Tibial nerve (tissue), 4 donors: Measurements from ENCODE around the gene LSM12. TPM values are rescaled to one million over a fixed set of nuclear protein-coding genes. Genes with fewer than 3 reads are reported as not detected.
A peak's percentile ranks its signal among the peaks of the same experiment; 100 is the strongest.

ENCODE experiments used
- DNase-seq, 2 donors: peaks; one replicate each; pipeline ENCODE4 v3.0.0-alpha.2; 2019; ENCODE audit warnings: low spot score in 2 of 2
- H3K27ac ChIP-seq, 4 donors: fragments of 200-600 bp; sonication (generic) in 3 of 4; one replicate each; pipeline ENCODE4 v1.5.1; 2017 to 2019; ENCODE audit warnings: mild to moderate bottlenecking in 1 of 4
- H3K27me3 ChIP-seq, 2 donors: fragments of 200-600 bp; sonication (generic) in 1 of 2; one replicate each; pipeline versions ENCODE4 v1.5.1 to v1.6.0; 2017 to 2019
- H3K36me3 ChIP-seq, 3 donors: fragments of 200-600 bp; sonication (generic); one replicate each; pipeline ENCODE4 v1.5.1; 2018 to 2019
- H3K4me1 ChIP-seq, 4 donors: fragments of 200-600 bp; sonication (generic) in 3 of 4; one replicate each; pipeline ENCODE4 v1.5.1; 2017 to 2019
- H3K4me3 ChIP-seq, 4 donors: fragments of 200-600 bp; sonication (generic) in 3 of 4; one replicate each; pipeline ENCODE4 v1.5.1; 2017 to 2019; ENCODE audit warnings: mild to moderate bottlenecking in 1 of 4, moderate library complexity in 1 of 4
- H3K9me3 ChIP-seq, 4 donors: fragments of 200-600 bp; sonication (generic) in 3 of 4; one replicate each; pipeline ENCODE4 v1.5.1; 2017 to 2019
- EP300 ChIP-seq, 2 donors: sonication (generic); formaldehyde crosslinking; IDR thresholded peaks; one replicate each; pipeline ENCODE4 v1.6.1; 2017; ENCODE audit warnings: antibody characterized with exemption in 2 of 2, mild to moderate bottlenecking in 1 of 2
- POLR2A ChIP-seq, 2 donors: fragments of 450-650 bp; IDR thresholded peaks; one replicate each; pipeline ENCODE4 v1.6.1; 2017; ENCODE audit warnings: antibody characterized with exemption in 2 of 2, mild to moderate bottlenecking in 2 of 2, moderate library complexity in 2 of 2
- WGBS, 2 donors: methylation state at CpG; one replicate each; pipeline ENCODE4 v1.1.5; 2018; 5-methylcytosine and 5-hydroxymethylcytosine counted together
- total RNA-seq, 4 donors: library from RNA; depleted of rRNA; stranded (reverse); fragments of >200 nt; gene quantifications; one replicate each; pipeline ENCODE4 v1.1.0, GENCODE V29; 2016
- TF ChIP-seq, protein P1 (sequence below), 5 experiments: fragments of 200-600 bp in 3 of 5; fragments of 450-650 bp in 2 of 5; sonication (generic) in 3 of 5; IDR thresholded peaks; one replicate each; pipeline ENCODE4 v1.5.1; 2016 to 2019; ENCODE audit warnings: antibody characterized with exemption in 5 of 5, mild to moderate bottlenecking in 3 of 5, moderate library complexity in 2 of 5

Gene LSM12
- total RNA-seq, 4 donors from 2014 or later, result 18.2 to 37.2 (median 23.9) TPM

- Histone ChIP-seq H3K9me3 (no peaks in the 10 kb centered on the region), H3K27me3 (no peaks in the 10 kb centered on the region), H3K36me3 (peaks cover 0 to 78% (median 10%) of the 10 kb centered on the region in 3 donors), H3K4me1 (peaks cover 0 to 61% (median 10%) of the 10 kb centered on the region in 4 donors), H3K27ac (peak overlapping the region in 1 of 4 donors; percentile 31), H3K4me3 (no peak overlapping the region)
- TF ChIP-seq, protein P1, sequence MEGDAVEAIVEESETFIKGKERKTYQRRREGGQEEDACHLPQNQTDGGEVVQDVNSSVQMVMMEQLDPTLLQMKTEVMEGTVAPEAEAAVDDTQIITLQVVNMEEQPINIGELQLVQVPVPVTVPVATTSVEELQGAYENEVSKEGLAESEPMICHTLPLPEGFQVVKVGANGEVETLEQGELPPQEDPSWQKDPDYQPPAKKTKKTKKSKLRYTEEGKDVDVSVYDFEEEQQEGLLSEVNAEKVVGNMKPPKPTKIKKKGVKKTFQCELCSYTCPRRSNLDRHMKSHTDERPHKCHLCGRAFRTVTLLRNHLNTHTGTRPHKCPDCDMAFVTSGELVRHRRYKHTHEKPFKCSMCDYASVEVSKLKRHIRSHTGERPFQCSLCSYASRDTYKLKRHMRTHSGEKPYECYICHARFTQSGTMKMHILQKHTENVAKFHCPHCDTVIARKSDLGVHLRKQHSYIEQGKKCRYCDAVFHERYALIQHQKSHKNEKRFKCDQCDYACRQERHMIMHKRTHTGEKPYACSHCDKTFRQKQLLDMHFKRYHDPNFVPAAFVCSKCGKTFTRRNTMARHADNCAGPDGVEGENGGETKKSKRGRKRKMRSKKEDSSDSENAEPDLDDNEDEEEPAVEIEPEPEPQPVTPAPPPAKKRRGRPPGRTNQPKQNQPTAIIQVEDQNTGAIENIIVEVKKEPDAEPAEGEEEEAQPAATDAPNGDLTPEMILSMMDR (IDR thresholded peaks at IDR 0.05), result no peak
- TF ChIP-seq EP300 (IDR thresholded peaks at IDR 0.05) (no peak), POLR2A (IDR thresholded peaks at IDR 0.05) (no peak)
- WGBS, 2 donors, result 81 to 83% methylated on average over 10 of the region's 10 CpGs
- DNase-seq, result no peak
Observed at GRCh38 chr17:44075598-44076293, 9.3 kb upstream of the LSM12 start.

DNA sequence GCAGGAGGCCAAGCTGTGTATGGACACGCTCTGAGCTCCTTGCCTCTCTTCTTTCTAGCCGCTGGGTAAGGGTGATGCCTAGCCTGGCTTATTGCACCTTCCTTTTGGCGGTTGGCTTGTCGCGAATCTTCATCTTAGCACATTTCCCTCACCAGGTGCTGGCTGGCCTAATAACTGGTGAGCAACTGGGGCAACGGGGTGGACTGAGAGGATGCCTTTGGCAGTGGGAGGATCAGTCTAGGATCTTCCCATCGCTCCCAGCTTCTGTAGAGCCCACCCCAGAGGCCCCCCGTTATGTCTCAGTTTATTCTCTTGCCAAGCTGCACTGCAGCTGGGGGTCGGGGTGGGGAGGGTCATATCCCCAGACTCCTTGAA lies 8.4 kb upstream of the LSM12 start:
- H3K27ac ChIP-seq, result no peak overlapping the region

DNA sequence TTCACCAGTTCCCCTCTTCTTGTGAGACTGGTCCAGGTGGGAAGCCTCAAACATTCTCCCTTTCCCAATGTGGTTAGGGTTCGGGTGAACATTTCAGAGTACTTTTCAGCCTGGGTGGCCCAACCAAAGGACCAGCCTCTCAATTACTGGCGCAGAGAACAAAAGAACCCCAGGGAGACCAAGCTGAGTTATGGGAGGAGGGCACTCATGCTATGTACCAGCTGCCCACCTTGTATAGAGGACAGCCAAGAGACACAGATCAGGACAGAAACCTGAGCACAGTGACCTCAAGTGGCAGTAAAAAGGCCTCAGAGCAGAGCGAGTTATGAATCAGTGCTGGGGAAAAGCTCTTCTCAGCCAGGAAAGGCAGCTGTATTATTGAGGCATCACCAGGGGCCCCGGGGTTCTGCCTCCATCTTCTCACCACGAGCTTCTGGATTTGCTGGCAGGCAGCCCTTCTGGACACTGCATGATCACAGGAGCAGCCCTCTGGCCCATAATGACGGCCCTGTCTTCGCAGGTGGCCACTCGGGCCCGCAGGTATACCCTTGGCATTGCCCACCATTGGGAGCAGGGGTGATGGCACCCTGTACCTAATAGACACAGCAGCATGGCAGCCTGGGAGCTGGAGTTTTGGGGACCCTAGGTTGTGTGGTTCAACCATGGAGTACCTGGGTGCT lies 7.9 kb upstream of the LSM12 start:
- DNase-seq, result no peak
- no peaks in the 10 kb centered on the region for H3K27me3 ChIP-seq
- no peaks in the 10 kb centered on the region for H3K9me3 ChIP-seq
- H3K27ac ChIP-seq, result no peak overlapping the region
- peaks cover 0 to 64% (median 4%) of the 10 kb centered on the region in 3 donors for H3K36me3 ChIP-seq
- no peak overlapping the region for H3K4me3 ChIP-seq
- H3K4me1 ChIP-seq, result peaks cover 0 to 70% (median 15%) of the 10 kb centered on the region in 4 donors
- WGBS, 2 donors, result 77 to 78% methylated on average over 5 to 9 of the region's 9 CpGs
- TF ChIP-seq POLR2A (IDR thresholded peaks at IDR 0.05) (no peak), EP300 (IDR thresholded peaks at IDR 0.05) (no peak)
- TF ChIP-seq, protein P1 (IDR thresholded peaks at IDR 0.05), result no peak

More for the DNA sequence above, 8.4 kb upstream of the LSM12 start:
- TF ChIP-seq, protein P1 (IDR thresholded peaks at IDR 0.05), result no peak
- TF ChIP-seq POLR2A (IDR thresholded peaks at IDR 0.05) (no peak), EP300 (IDR thresholded peaks at IDR 0.05) (no peak)
- 89 to 90% methylated on average over 9 of the region's 9 CpGs for WGBS, 2 donors
- Histone ChIP-seq H3K4me3 (no peak overlapping the region), H3K4me1 (peaks cover 0 to 65% (median 12%) of the 10 kb centered on the region in 4 donors), H3K27me3 (no peaks in the 10 kb centered on the region), H3K9me3 (no peaks in the 10 kb centered on the region), H3K36me3 (peaks cover 0 to 69% (median 4%) of the 10 kb centered on the region in 3 donors)
- DNase-seq, result no peak

- peak overlapping the region in 3 of 4 donors; percentile 63 to 85 (median 67) for H3K4me3 ChIP-seq
Observed at GRCh38 chr17:44071772-44072171, 5.3 kb upstream of the LSM12 start.

More at GRCh38 chr17:44071772-44072171, 5.3 kb upstream of the LSM12 start:
- H3K27ac ChIP-seq, result peak overlapping the region in 3 of 4 donors; percentile 79 to 93 (median 92)
- no peak for DNase-seq
- no peaks in the 10 kb centered on the region for H3K27me3 ChIP-seq
- TF ChIP-seq, protein P1 (IDR thresholded peaks at IDR 0.05), result no peak
- no peak for TF ChIP-seq EP300 (IDR thresholded peaks at IDR 0.05)
- TF ChIP-seq POLR2A (IDR thresholded peaks at IDR 0.05), result no peak
- H3K9me3 ChIP-seq, result no peaks in the 10 kb centered on the region
- H3K4me1 ChIP-seq, result peaks cover 0 to 65% (median 21%) of the 10 kb centered on the region in 4 donors
- peaks cover 0 to 38% (median 0%) of the 10 kb centered on the region in 3 donors for H3K36me3 ChIP-seq
- 28 to 43% methylated on average over 2 of the region's 2 CpGs for WGBS, 2 donors
